ENCODE measurements around the gene KLF7. TPM values are rescaled to one million over a fixed set of nuclear protein-coding genes. Genes with fewer than 3 reads are reported as not detected.

Gene KLF7
- total RNA-seq (2022; extraction: Qiagen RNA extraction; ENCODE audit: low read depth): 19.5 to 33.2 TPM (median 26.6 TPM) in 5 replicates

DNA sequence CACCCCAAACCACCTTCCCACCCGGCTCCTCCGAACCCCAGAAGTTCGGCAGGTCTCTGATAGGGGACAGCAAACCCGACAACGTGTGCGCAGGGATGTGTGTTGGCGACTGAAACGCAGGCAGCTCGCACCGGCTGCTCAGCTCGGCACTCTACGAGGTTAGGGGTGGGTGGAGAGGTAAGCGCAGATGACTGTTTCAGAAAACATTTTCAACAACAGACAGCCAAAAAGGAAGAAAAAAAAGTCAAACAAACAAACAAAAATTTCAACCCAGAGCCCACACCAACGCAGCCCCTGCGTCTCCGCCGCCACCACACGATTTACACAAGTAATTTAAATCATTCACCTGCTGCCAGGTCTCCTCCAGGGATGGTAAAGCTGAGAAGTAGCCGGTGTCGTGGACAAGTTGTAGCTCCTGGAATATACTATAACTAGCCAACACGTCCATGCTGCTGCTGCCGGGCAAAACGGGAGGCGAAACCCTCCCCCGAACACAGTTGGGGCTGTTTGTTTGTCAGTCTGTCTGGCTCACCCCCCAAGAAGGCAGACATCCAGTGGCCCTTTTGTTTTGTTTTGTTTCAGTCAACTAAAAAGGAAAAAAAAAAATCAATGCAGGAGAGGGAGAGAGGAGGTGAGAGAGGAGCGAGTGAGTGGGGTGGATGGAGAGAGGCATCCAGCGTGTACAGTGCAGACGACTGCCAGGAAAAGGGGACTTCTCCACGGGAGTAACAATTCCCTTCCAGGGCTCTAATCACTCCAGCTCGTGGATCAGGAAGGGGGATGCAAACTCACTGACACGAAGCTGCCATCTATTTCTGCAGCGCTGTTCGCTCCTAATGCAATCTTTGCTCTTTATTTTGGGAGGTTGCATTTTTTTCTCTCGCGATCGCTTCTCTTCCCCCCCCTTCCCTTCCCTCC, at the start of gene KLF7:
Gene KLF7, minus strand, starts transcription at position 828 of the 918 bp plus-strand sequence. Its CDS starts 380 bp downstream, at position 448.

Other genes starting within 250 kb of the KLF7 start
- gene CPO, start 226.4 kb downstream of the KLF7 start, total RNA-seq (2022; extraction: Qiagen RNA extraction; ENCODE audit: low read depth): not detected in 5 replicates